HepG2 (cell line): ENCODE measurements around the gene TMEM8B. TPM values are rescaled to one million over a fixed set of nuclear protein-coding genes. Genes with fewer than 3 reads are reported as not detected.

ENCODE experiments used
- GABPA ChIP-seq, 2 experiments: IDR thresholded peaks; 2 replicates each; pipeline ENCODE4 v1.6.1; 2011 to 2016; ENCODE audit warnings: low read depth in 2 of 2, low read length in 1 of 2, missing biosample characterization in 1 of 2, missing genetic modification characterization in 1 of 2
- GPN1 ChIP-seq: sonication (generic); formaldehyde crosslinking; IDR thresholded peaks from 2 replicates; pipeline ENCODE4 v1.5.1; 2020; ENCODE audit warnings: missing genetic modification reagents, borderline replicate concordance
- HES4 ChIP-seq: sonication (generic); formaldehyde crosslinking; IDR thresholded peaks from 2 replicates; pipeline ENCODE4 v1.9.0; 2021; ENCODE audit warnings: mild to moderate bottlenecking, missing genetic modification reagents, borderline replicate concordance
- HNF4G ChIP-seq, 2 experiments: sonication (generic) in 1 of 2; formaldehyde crosslinking in 1 of 2; IDR thresholded peaks; 2 replicates each; pipeline versions ENCODE4 v1.4.0 to v1.6.1; 2011 to 2020; ENCODE audit warnings: borderline replicate concordance in 2 of 2, low read depth in 2 of 2, mild to moderate bottlenecking in 2 of 2, low read length in 1 of 2, missing genetic modification reagents in 1 of 2, moderate library complexity in 1 of 2
- KDM6A ChIP-seq: IDR thresholded peaks from 2 replicates; pipeline ENCODE4 v1.6.1; 2016; ENCODE audit warnings: low read depth
- KLF13 ChIP-seq: sonication (generic); formaldehyde crosslinking; IDR thresholded peaks from 2 replicates; pipeline ENCODE4 v1.4.0; 2020; ENCODE audit warnings: mild to moderate bottlenecking, missing genetic modification reagents
- MYNN ChIP-seq: sonication (generic); formaldehyde crosslinking; IDR thresholded peaks from 2 replicates; pipeline ENCODE4 v1.4.0; 2020; ENCODE audit warnings: mild to moderate bottlenecking, low read depth, missing genetic modification reagents
- ZNF337 ChIP-seq: sonication (generic); formaldehyde crosslinking; IDR thresholded peaks from 2 replicates; pipeline ENCODE4 v1.5.1; 2020; ENCODE audit warnings: missing genetic modification reagents, low read depth, mild to moderate bottlenecking, borderline replicate concordance
- ZNF543 ChIP-seq: sonication (generic); formaldehyde crosslinking; IDR thresholded peaks from 2 replicates; pipeline ENCODE4 v1.4.0; 2020; ENCODE audit warnings: mild to moderate bottlenecking, missing genetic modification reagents
- polyA plus RNA-seq, 8 experiments: library from polyadenylated mRNA; depleted of rRNA in 3 of 8; stranded (reverse) in 7 of 8; unstranded in 1 of 8; fragments of >200 nt; fragmentation: Illumina TruSeq in 4 of 8; extraction: Trizol in 4 of 8; gene quantifications; 2 replicates each; pipeline versions ENCODE4 v1.2.1 to v1.2.3, GENCODE V29; 2011 to 2016; ENCODE audit warnings: low read depth in 4 of 8, missing spikeins in 1 of 8, mixed read lengths in 1 of 8; ENCODE audit not compliant: insufficient read depth in 1 of 8
- total RNA-seq, 5 experiments: library from RNA; depleted of rRNA; stranded (reverse); fragments of >200 nt; fragmentation: Illumina TruSeq; extraction: Trizol; gene quantifications; 2 replicates each; pipeline ENCODE4 v1.2.3, GENCODE V29; 2016; ENCODE audit warnings: low read depth in 1 of 5
- TF ChIP-seq, protein P1 (sequence below): IDR thresholded peaks from 2 replicates; pipeline ENCODE4 v1.6.1; 2012; ENCODE audit warnings: inconsistent platforms
- TF ChIP-seq, protein P2 (sequence below), 2 experiments: sonication (generic) in 1 of 2; formaldehyde crosslinking in 1 of 2; IDR thresholded peaks; 2 replicates each; pipeline versions ENCODE4 v1.4.0 to v1.6.1; 2016 to 2020; ENCODE audit warnings: borderline replicate concordance in 1 of 2, low read depth in 1 of 2, mild to moderate bottlenecking in 1 of 2, missing genetic modification reagents in 1 of 2
- TF ChIP-seq, protein P3 (sequence below): sonication (generic); formaldehyde crosslinking; IDR thresholded peaks from 2 replicates; pipeline ENCODE4 v1.5.0; 2020; ENCODE audit warnings: mild to moderate bottlenecking, low read depth, missing genetic modification reagents, borderline replicate concordance
- TF ChIP-seq, protein P4 (sequence below): sonication (generic); formaldehyde crosslinking; IDR thresholded peaks from 2 replicates; pipeline ENCODE4 v1.5.1; 2020; ENCODE audit warnings: missing genetic modification reagents, mild to moderate bottlenecking, borderline replicate concordance
- TF ChIP-seq, protein P5 (sequence below): sonication (generic); formaldehyde crosslinking; conservative IDR thresholded peaks from 2 replicates; pipeline ENCODE4 v1.8.1; 2023; ENCODE audit warnings: missing genetic modification reagents
- TF ChIP-seq, protein P6 (sequence below): sonication (generic); formaldehyde crosslinking; conservative IDR thresholded peaks from 2 replicates; pipeline ENCODE4 v1.4.0; 2020; ENCODE audit warnings: mild to moderate bottlenecking, missing genetic modification reagents, moderate library complexity
- TF ChIP-seq, protein P7 (sequence below): sonication (generic); formaldehyde crosslinking; IDR thresholded peaks from 2 replicates; pipeline ENCODE4 v1.8.0; 2023; ENCODE audit warnings: mild to moderate bottlenecking, missing genetic modification reagents

TMEM8B gene
- total and polyA plus RNA-seq, 2 of the 13 experiments (the other 11 are each of a cell fraction or from before 2014, with no cell fraction given) = 2.1 to 2.7 TPM

DNA sequence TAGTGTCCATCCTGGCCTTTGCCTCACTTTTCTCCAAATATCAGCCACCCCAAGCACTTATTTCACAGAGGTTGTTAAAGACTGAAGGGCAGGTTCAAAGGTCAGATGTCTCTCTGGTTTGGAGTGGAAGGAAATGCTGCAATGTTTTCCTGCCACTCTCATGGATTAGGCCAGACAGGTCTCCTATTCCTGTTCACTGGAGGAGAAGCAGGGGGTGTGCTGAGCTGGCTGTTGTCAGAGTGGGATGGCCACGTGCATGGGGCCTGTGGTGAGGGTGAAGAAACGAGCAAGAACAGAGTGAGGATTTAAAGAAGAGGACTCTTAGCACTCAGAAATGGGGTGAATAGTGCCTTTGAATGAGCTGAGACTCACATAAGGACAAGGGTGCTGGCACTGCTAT lies 6.7 kb downstream of the TMEM8B start (continued):
- TF ChIP-seq, protein P1, sequence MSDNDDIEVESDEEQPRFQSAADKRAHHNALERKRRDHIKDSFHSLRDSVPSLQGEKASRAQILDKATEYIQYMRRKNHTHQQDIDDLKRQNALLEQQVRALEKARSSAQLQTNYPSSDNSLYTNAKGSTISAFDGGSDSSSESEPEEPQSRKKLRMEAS = peak; percentile 82
- TF ChIP-seq, protein P2, sequence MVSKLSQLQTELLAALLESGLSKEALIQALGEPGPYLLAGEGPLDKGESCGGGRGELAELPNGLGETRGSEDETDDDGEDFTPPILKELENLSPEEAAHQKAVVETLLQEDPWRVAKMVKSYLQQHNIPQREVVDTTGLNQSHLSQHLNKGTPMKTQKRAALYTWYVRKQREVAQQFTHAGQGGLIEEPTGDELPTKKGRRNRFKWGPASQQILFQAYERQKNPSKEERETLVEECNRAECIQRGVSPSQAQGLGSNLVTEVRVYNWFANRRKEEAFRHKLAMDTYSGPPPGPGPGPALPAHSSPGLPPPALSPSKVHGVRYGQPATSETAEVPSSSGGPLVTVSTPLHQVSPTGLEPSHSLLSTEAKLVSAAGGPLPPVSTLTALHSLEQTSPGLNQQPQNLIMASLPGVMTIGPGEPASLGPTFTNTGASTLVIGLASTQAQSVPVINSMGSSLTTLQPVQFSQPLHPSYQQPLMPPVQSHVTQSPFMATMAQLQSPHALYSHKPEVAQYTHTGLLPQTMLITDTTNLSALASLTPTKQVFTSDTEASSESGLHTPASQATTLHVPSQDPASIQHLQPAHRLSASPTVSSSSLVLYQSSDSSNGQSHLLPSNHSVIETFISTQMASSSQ (IDR thresholded peaks at IDR 0.05; ENCODE audit: low read depth) = no peak
- TF ChIP-seq, protein P2 (CRISPR knock-in tag; IDR thresholded peaks at IDR 0.05; ENCODE audit: borderline replicate concordance) = 0 out of 2 replicates have a peak, but pooled peaks have one; percentile 8
- no peak for TF ChIP-seq GABPA (IDR thresholded peaks at IDR 0.05; ENCODE audit: low read depth, low read length)
- peak; percentile 35; the same call in 1 of the 2 replicates for TF ChIP-seq GABPA (CRISPR knock-in tag; IDR thresholded peaks at IDR 0.05; ENCODE audit: low read depth)
- no peak for TF ChIP-seq KLF13 (CRISPR knock-in tag)
- no peak for TF ChIP-seq GPN1 (CRISPR knock-in tag)
- TF ChIP-seq, protein P3, sequence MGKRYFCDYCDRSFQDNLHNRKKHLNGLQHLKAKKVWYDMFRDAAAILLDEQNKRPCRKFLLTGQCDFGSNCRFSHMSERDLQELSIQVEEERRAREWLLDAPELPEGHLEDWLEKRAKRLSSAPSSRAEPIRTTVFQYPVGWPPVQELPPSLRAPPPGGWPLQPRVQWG (CRISPR knock-in tag) = no peak
- no peak for TF ChIP-seq MYNN
- 0 out of 2 replicates have a peak, but pooled peaks have one; percentile 24 for TF ChIP-seq HES4
- TF ChIP-seq, protein P4, sequence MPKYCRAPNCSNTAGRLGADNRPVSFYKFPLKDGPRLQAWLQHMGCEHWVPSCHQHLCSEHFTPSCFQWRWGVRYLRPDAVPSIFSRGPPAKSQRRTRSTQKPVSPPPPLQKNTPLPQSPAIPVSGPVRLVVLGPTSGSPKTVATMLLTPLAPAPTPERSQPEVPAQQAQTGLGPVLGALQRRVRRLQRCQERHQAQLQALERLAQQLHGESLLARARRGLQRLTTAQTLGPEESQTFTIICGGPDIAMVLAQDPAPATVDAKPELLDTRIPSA (CRISPR knock-in tag) = no peak
- TF ChIP-seq, protein P5, sequence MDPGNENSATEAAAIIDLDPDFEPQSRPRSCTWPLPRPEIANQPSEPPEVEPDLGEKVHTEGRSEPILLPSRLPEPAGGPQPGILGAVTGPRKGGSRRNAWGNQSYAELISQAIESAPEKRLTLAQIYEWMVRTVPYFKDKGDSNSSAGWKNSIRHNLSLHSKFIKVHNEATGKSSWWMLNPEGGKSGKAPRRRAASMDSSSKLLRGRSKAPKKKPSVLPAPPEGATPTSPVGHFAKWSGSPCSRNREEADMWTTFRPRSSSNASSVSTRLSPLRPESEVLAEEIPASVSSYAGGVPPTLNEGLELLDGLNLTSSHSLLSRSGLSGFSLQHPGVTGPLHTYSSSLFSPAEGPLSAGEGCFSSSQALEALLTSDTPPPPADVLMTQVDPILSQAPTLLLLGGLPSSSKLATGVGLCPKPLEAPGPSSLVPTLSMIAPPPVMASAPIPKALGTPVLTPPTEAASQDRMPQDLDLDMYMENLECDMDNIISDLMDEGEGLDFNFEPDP (CRISPR knock-in tag) = no peak
- TF ChIP-seq ZNF543 (CRISPR knock-in tag) = no peak
- 0 out of 2 replicates have a peak, but pooled peaks have one; percentile 24 for TF ChIP-seq KDM6A (CRISPR knock-in tag)
- TF ChIP-seq, protein P6, sequence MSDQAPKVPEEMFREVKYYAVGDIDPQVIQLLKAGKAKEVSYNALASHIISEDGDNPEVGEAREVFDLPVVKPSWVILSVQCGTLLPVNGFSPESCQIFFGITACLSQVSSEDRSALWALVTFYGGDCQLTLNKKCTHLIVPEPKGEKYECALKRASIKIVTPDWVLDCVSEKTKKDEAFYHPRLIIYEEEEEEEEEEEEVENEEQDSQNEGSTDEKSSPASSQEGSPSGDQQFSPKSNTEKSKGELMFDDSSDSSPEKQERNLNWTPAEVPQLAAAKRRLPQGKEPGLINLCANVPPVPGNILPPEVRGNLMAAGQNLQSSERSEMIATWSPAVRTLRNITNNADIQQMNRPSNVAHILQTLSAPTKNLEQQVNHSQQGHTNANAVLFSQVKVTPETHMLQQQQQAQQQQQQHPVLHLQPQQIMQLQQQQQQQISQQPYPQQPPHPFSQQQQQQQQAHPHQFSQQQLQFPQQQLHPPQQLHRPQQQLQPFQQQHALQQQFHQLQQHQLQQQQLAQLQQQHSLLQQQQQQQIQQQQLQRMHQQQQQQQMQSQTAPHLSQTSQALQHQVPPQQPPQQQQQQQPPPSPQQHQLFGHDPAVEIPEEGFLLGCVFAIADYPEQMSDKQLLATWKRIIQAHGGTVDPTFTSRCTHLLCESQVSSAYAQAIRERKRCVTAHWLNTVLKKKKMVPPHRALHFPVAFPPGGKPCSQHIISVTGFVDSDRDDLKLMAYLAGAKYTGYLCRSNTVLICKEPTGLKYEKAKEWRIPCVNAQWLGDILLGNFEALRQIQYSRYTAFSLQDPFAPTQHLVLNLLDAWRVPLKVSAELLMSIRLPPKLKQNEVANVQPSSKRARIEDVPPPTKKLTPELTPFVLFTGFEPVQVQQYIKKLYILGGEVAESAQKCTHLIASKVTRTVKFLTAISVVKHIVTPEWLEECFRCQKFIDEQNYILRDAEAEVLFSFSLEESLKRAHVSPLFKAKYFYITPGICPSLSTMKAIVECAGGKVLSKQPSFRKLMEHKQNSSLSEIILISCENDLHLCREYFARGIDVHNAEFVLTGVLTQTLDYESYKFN (CRISPR knock-in tag) = peak; percentile 66
- no peak for TF ChIP-seq ZNF337 (CRISPR knock-in tag)
- TF ChIP-seq, protein P7, sequence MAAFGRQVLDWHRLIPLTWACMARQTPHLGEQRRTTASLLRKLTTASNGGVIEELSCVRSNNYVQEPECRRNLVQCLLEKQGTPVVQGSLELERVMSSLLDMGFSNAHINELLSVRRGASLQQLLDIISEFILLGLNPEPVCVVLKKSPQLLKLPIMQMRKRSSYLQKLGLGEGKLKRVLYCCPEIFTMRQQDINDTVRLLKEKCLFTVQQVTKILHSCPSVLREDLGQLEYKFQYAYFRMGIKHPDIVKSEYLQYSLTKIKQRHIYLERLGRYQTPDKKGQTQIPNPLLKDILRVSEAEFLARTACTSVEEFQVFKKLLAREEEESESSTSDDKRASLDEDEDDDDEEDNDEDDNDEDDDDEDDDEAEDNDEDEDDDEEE (CRISPR knock-in tag) = no peak
- TF ChIP-seq HNF4G (IDR thresholded peaks at IDR 0.05; ENCODE audit: borderline replicate concordance, low read depth, low read length) = no peak; the same call in 1 of the 2 replicates
- TF ChIP-seq HNF4G (CRISPR knock-in tag; IDR thresholded peaks at IDR 0.05; ENCODE audit: borderline replicate concordance, low read depth) = 0 out of 2 replicates have a peak, but pooled peaks have one; percentile 53
